ENCODE data around the gene NPPB. TPM values are rescaled to one million over a fixed set of nuclear protein-coding genes. Genes with fewer than 3 reads are reported as not detected.

The NPPB gene
- total and polyA plus RNA-seq, 8 donors, result 1.0 to 12.8 (median 2.7) TPM; not detected in 4

DNA sequence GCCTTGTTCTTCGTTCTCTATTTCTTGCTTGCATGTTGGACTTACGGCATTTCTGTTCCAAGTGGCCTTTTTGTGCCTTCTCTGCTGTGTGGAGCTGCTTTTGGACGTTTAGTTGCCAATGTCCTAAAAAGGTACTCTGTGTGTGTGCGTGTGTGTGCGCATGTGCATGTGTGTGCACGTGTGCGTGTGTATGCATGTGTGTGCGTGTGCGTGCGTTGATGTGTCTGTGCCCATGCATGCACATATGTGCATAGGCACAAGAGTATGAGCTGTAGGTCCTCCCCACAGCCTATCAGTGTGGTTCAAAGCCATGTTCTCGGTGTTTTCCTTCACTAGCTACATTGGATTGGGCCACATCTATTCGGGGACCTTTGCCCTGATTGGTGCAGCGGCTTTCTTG is 24.8 kb downstream of the NPPB start:
- Histone ChIP-seq H3K9me3 (no peaks in the 10 kb centered on the region), H3K27ac (no peak overlapping the region), H3K27me3 (no peaks in the 10 kb centered on the region), H3K36me3 (peaks cover 79 to 100% (median 99%) of the 10 kb centered on the region in 4 donors), H3K4me1 (peaks cover 0 to 6% (median 0%) of the 10 kb centered on the region in 4 donors), H3K4me3 (no peak overlapping the region)
- DNase-seq, result no peak
- TF ChIP-seq, protein P1, sequence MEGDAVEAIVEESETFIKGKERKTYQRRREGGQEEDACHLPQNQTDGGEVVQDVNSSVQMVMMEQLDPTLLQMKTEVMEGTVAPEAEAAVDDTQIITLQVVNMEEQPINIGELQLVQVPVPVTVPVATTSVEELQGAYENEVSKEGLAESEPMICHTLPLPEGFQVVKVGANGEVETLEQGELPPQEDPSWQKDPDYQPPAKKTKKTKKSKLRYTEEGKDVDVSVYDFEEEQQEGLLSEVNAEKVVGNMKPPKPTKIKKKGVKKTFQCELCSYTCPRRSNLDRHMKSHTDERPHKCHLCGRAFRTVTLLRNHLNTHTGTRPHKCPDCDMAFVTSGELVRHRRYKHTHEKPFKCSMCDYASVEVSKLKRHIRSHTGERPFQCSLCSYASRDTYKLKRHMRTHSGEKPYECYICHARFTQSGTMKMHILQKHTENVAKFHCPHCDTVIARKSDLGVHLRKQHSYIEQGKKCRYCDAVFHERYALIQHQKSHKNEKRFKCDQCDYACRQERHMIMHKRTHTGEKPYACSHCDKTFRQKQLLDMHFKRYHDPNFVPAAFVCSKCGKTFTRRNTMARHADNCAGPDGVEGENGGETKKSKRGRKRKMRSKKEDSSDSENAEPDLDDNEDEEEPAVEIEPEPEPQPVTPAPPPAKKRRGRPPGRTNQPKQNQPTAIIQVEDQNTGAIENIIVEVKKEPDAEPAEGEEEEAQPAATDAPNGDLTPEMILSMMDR (IDR thresholded peaks at IDR 0.05), result no peak
- TF ChIP-seq POLR2AphosphoS5 (IDR thresholded peaks at IDR 0.05) (no peak), EP300 (IDR thresholded peaks at IDR 0.05) (no peak), POLR2A (IDR thresholded peaks at IDR 0.05) (no peak)
- intact Hi-C loops (cut with DNase I; ENCODE audit: low total_unique reads), result loop anchor here (10.0 kb wide), 1 partner anchor 131 kb away; no protein-coding TSS in a partner anchor
- WGBS, 5 donors, result 93 to 97% (median 96%) methylated on average over 13 of the region's 13 CpGs

DNA sequence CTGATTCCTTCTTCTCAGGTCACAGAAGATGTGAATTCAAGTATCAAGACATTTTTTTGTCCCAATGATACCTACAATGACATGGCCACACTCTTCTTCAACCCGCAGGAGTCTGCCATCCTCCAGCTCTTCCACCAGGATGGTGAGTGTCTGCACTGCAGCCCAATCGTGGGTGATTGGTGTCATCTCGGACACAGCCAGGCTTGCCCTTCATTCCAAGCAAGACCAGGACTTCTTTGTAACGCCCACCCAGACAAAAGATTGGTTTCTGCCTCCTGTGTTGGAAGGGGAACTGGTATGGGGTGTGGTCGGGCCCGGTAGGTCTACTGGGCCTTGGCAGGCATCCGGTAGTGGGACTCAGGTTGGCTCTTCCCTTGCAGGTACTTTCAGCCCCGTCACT is 25.2 kb downstream of the NPPB start:
- DNase-seq, result no peak
- 90 to 96% (median 92%) methylated on average over 8 of the region's 8 CpGs for WGBS, 5 donors
- peaks cover 83 to 100% (median 100%) of the 10 kb centered on the region in 4 donors for H3K36me3 ChIP-seq

DNA sequence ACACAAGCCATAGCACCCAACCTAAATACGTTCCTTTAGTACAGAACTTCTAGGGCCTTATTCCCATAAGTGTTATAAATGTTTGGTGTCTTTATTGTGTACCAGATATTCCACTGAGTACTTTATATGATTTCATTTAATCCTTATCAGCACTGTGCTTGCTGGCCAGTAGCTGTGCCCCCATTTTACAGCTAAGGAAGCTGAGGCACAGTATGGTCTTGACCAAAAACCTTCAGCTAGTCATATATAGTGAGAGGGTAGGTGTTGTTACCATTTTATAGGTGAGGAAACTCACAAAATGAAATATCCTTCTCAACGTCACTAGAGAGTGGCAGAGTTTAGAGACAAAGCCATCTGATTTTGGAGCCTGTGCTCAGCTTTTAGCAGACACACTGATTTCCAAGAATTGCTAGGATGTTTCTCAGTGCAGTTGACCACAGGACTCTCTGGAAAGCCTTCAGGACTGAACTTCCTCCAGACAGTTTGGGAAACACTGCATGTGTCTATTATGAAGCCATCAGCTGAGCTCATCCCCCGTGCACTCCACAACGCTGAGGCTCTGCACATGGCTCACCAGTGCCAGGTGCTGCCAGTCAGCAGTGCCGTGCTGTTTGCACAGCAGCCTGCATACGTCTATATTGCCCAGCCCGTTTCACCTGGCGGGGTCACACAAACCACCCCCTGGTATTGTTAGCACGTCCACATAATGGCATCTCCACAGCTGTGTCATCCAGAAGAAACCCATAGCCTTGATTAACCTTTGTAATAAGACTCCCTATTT is 26.6 kb downstream of the NPPB start:
- WGBS, 5 donors, result 47 to 68% (median 64%) methylated on average over 6 to 9 of the region's 9 CpGs
- DNase-seq, result no peak
- H3K27me3 ChIP-seq, result no peaks in the 10 kb centered on the region
- no peak overlapping the region for H3K27ac ChIP-seq
- no peaks in the 10 kb centered on the region for H3K9me3 ChIP-seq
- no peaks in the 10 kb centered on the region for H3K4me1 ChIP-seq
- TF ChIP-seq, protein P1 (IDR thresholded peaks at IDR 0.05), result no peak
- TF ChIP-seq POLR2A (IDR thresholded peaks at IDR 0.05) (no peak), EP300 (IDR thresholded peaks at IDR 0.05) (no peak), POLR2AphosphoS5 (IDR thresholded peaks at IDR 0.05) (no peak)
- intact Hi-C loops (cut with DNase I; ENCODE audit: low total_unique reads), result loop anchor here (10.0 kb wide), 1 partner anchor 133 kb away; no protein-coding TSS in a partner anchor
- H3K4me3 ChIP-seq, result no peak overlapping the region
- H3K36me3 ChIP-seq, result peaks cover 81 to 100% (median 100%) of the 10 kb centered on the region in 4 donors

More for the DNA sequence above, 25.2 kb downstream of the NPPB start:
- Histone ChIP-seq H3K27me3 (no peaks in the 10 kb centered on the region), H3K4me1 (peaks cover 0 to 2% (median 0%) of the 10 kb centered on the region in 4 donors), H3K27ac (no peak overlapping the region), H3K4me3 (no peak overlapping the region), H3K9me3 (no peaks in the 10 kb centered on the region)
- TF ChIP-seq POLR2AphosphoS5 (IDR thresholded peaks at IDR 0.05) (no peak), EP300 (IDR thresholded peaks at IDR 0.05) (no peak), POLR2A (IDR thresholded peaks at IDR 0.05) (no peak)
- TF ChIP-seq, protein P1 (IDR thresholded peaks at IDR 0.05), result no peak
- intact Hi-C loops (cut with DNase I; ENCODE audit: low total_unique reads), result loop anchor here (10.0 kb wide), 1 partner anchor 131 kb away; no protein-coding TSS in a partner anchor

DNA sequence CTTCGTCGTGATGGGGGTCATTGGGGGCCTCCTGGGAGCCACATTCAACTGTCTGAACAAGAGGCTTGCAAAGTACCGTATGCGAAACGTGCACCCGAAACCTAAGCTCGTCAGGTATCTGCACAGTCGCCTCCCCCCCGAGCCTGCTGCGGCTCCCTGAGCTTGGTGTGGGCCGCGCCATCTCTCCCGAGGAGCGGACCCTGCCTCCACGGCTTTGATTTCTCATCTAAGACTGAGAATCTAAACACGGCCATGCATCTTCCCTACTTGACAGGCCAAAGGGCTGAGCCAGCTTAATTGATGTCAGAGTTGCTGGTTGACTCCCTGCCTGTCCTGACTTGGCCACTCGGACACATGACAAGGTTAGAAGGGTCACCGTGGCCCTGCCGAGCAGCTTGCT is 30.2 kb downstream of the NPPB start:
- Histone ChIP-seq H3K27ac (no peak overlapping the region), H3K4me1 (no peaks in the 10 kb centered on the region), H3K36me3 (peaks cover 69 to 100% (median 100%) of the 10 kb centered on the region in 4 donors), H3K27me3 (no peaks in the 10 kb centered on the region), H3K9me3 (no peaks in the 10 kb centered on the region), H3K4me3 (no peak overlapping the region)
- intact Hi-C loops (cut with DNase I; ENCODE audit: low total_unique reads), result no loop called here
- no peak for DNase-seq
- 88 to 95% (median 93%) methylated on average over 16 to 19 of the region's 19 CpGs for WGBS, 5 donors
- TF ChIP-seq POLR2A (IDR thresholded peaks at IDR 0.05) (no peak), EP300 (IDR thresholded peaks at IDR 0.05) (no peak), POLR2AphosphoS5 (IDR thresholded peaks at IDR 0.05) (no peak)
- TF ChIP-seq, protein P1 (IDR thresholded peaks at IDR 0.05), result no peak

All from stomach (tissue), 9 donors.